ENCODE measurements around the gene CDC42BPA. TPM values are rescaled to one million over a fixed set of nuclear protein-coding genes. Genes with fewer than 3 reads are reported as not detected.

CDC42BPA gene
- polyA plus RNA-seq, 1 donor (not counting 4 experiments of a cell fraction or from before 2014, with no cell fraction given): 9.2 TPM

DNA sequence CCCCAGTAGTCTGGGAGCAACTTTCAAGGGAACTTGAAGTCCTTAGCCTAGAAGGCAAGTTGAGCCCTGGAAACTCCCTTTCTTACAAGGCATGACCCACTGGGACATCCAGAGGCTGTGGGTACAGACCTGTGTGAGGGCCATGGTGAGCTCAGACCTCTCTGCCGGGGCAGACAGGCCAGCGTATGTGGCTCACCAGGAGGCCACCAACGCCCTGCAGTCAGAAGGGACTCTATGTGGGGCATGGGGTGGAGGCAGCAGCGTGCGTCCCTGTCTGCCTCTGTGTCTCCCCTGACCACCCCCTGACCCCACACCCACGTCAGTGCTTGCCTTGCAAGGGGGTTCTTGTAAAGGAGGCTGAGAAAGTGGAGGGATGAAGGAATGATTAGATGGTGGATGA lies 367.4 kb downstream of the CDC42BPA start:
- Histone ChIP-seq H3K27me3 (ENCODE audit: control insufficient read depth, extremely low read depth, insufficient read depth, low read length) (no peaks in the 10 kb centered on the region), H3K4me2 (ENCODE audit: control insufficient read depth, extremely low read depth, insufficient read depth, low read depth, low read length) (no peak overlapping the region), H2AFZ (ENCODE audit: control insufficient read depth, low read length) (no peak overlapping the region), H3K9ac (ENCODE audit: control insufficient read depth, extremely low read depth, insufficient read depth, low read length) (no peak overlapping the region), H3K4me1 (ENCODE audit: control insufficient read depth, extremely low read depth, insufficient read depth, low read length) (no peaks in the 10 kb centered on the region), H3K9me3 (ENCODE audit: control insufficient read depth, low read depth, low read length) (no peaks in the 10 kb centered on the region), H3K79me2 (ENCODE audit: control insufficient read depth, insufficient read depth, low read length) (no peaks in the 10 kb centered on the region), H3K4me3 (ENCODE audit: control insufficient read depth in 2 of 3, extremely low read depth in 1 of 3, insufficient read depth in 2 of 3, low read depth in 1 of 3, low read length in 3 of 3) (no peak overlapping the region), H3K9me1 (ENCODE audit: control insufficient read depth, extremely low read depth, insufficient read depth, low read length) (no peaks in the 10 kb centered on the region), H4K20me1 (ENCODE audit: control insufficient read depth, extremely low read depth, insufficient read depth, low read length) (no peaks in the 10 kb centered on the region), H3K36me3 (ENCODE audit: control insufficient read depth in 2 of 2, extremely low read depth in 1 of 2, insufficient read depth in 2 of 2, low read length in 2 of 2) (no peaks in the 10 kb centered on the region), H3K27ac (ENCODE audit: control insufficient read depth, insufficient read depth, low read length) (no peak overlapping the region)
- no peak for TF ChIP-seq EZH2 (IDR thresholded peaks at IDR 0.05; ENCODE audit: low read length)
- TF ChIP-seq, protein P1, sequence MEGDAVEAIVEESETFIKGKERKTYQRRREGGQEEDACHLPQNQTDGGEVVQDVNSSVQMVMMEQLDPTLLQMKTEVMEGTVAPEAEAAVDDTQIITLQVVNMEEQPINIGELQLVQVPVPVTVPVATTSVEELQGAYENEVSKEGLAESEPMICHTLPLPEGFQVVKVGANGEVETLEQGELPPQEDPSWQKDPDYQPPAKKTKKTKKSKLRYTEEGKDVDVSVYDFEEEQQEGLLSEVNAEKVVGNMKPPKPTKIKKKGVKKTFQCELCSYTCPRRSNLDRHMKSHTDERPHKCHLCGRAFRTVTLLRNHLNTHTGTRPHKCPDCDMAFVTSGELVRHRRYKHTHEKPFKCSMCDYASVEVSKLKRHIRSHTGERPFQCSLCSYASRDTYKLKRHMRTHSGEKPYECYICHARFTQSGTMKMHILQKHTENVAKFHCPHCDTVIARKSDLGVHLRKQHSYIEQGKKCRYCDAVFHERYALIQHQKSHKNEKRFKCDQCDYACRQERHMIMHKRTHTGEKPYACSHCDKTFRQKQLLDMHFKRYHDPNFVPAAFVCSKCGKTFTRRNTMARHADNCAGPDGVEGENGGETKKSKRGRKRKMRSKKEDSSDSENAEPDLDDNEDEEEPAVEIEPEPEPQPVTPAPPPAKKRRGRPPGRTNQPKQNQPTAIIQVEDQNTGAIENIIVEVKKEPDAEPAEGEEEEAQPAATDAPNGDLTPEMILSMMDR (optimal IDR thresholded peaks at IDR 0.05 in 1 of 3, IDR thresholded peaks at IDR 0.05 in 1 of 3, conservative IDR thresholded peaks at IDR 0.05 in 1 of 3; ENCODE audit: extremely low read depth in 1 of 3, insufficient read depth in 2 of 3, low read length in 3 of 3): no peak
- FAIRE-seq (no peak), DNase-seq (ENCODE audit: low read depth, low spot score) (no peak)
- dilution Hi-C loops (cut with MboI; ENCODE audit: extremely low pct_ligation_motif_present, low sequenced_read_pairs): no loop called here

DNA sequence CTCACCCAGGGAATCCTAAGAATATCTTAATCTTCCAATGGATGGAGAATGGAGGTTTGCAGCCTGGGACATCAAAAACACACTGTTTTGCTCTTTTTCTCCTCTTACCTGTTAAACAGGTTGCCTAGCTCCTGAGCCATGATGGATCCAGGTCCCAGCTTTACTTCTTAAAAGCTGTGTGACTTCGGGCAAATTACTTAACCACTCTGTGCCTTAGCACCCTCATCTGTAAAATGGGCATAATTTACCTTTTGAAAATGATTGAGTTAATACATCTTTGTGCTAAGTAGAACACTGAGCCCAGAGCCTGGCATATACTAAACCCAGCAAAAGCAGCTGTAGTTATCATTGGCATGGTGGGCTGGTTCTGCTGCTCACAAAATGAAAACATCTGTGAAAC lies 368.0 kb downstream of the CDC42BPA start:
- Histone ChIP-seq H3K4me1 (ENCODE audit: control insufficient read depth, extremely low read depth, insufficient read depth, low read length) (no peaks in the 10 kb centered on the region), H3K79me2 (ENCODE audit: control insufficient read depth, insufficient read depth, low read length) (no peaks in the 10 kb centered on the region), H4K20me1 (ENCODE audit: control insufficient read depth, extremely low read depth, insufficient read depth, low read length) (no peaks in the 10 kb centered on the region), H3K4me3 (ENCODE audit: control insufficient read depth in 2 of 3, extremely low read depth in 1 of 3, insufficient read depth in 2 of 3, low read depth in 1 of 3, low read length in 3 of 3) (no peak overlapping the region), H3K9me1 (ENCODE audit: control insufficient read depth, extremely low read depth, insufficient read depth, low read length) (no peaks in the 10 kb centered on the region), H3K27ac (ENCODE audit: control insufficient read depth, insufficient read depth, low read length) (no peak overlapping the region), H3K9ac (ENCODE audit: control insufficient read depth, extremely low read depth, insufficient read depth, low read length) (no peak overlapping the region), H2AFZ (ENCODE audit: control insufficient read depth, low read length) (no peak overlapping the region), H3K4me2 (ENCODE audit: control insufficient read depth, extremely low read depth, insufficient read depth, low read depth, low read length) (no peak overlapping the region), H3K9me3 (ENCODE audit: control insufficient read depth, low read depth, low read length) (no peaks in the 10 kb centered on the region), H3K36me3 (ENCODE audit: control insufficient read depth in 2 of 2, extremely low read depth in 1 of 2, insufficient read depth in 2 of 2, low read length in 2 of 2) (no peaks in the 10 kb centered on the region), H3K27me3 (ENCODE audit: control insufficient read depth, extremely low read depth, insufficient read depth, low read length) (no peaks in the 10 kb centered on the region)
- DNase-seq (ENCODE audit: low read depth, low spot score) (no peak), FAIRE-seq (no peak)
- no peak for TF ChIP-seq EZH2 (IDR thresholded peaks at IDR 0.05; ENCODE audit: low read length)
- TF ChIP-seq, protein P1 (optimal IDR thresholded peaks at IDR 0.05 in 1 of 3, IDR thresholded peaks at IDR 0.05 in 1 of 3, conservative IDR thresholded peaks at IDR 0.05 in 1 of 3; ENCODE audit: extremely low read depth in 1 of 3, insufficient read depth in 2 of 3, low read length in 3 of 3): no peak
- dilution Hi-C loops (cut with MboI; ENCODE audit: extremely low pct_ligation_motif_present, low sequenced_read_pairs): no loop called here
